22Rv1 (cell line): ENCODE data around the gene EML4.

Experiments used
- H3K27ac ChIP-seq: fragments of 450-650 bp; 2 replicates; pipeline ENCODE4 v1.5.1; 2017
- ZFX ChIP-seq: fragments of 450-650 bp; IDR thresholded peaks from 2 replicates; pipeline ENCODE4 v1.6.1; 2017; ENCODE audit warnings: antibody characterized with exemption, borderline replicate concordance
- TF ChIP-seq, protein P1 (sequence below): fragments of 450-650 bp; IDR thresholded peaks from 2 replicates; pipeline ENCODE4 v1.5.1; 2017; ENCODE audit warnings: mild to moderate bottlenecking

EML4 gene

GRCh38 chr2:42141687-42142546 lies 27.2 kb upstream of the EML4 start:
- no peak overlapping the region for H3K27ac ChIP-seq
- TF ChIP-seq, protein P1, sequence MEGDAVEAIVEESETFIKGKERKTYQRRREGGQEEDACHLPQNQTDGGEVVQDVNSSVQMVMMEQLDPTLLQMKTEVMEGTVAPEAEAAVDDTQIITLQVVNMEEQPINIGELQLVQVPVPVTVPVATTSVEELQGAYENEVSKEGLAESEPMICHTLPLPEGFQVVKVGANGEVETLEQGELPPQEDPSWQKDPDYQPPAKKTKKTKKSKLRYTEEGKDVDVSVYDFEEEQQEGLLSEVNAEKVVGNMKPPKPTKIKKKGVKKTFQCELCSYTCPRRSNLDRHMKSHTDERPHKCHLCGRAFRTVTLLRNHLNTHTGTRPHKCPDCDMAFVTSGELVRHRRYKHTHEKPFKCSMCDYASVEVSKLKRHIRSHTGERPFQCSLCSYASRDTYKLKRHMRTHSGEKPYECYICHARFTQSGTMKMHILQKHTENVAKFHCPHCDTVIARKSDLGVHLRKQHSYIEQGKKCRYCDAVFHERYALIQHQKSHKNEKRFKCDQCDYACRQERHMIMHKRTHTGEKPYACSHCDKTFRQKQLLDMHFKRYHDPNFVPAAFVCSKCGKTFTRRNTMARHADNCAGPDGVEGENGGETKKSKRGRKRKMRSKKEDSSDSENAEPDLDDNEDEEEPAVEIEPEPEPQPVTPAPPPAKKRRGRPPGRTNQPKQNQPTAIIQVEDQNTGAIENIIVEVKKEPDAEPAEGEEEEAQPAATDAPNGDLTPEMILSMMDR: no peak

GRCh38 chr2:42142547-42143184 lies 26.5 kb upstream of the EML4 start:
- TF ChIP-seq, protein P1: no peak
- TF ChIP-seq ZFX: no peak
- H3K27ac ChIP-seq: no peak overlapping the region

- TF ChIP-seq ZFX: no peak
- TF ChIP-seq, protein P1: no peak
- H3K27ac ChIP-seq: no peak overlapping the region
These were observed 21.4 kb upstream of the EML4 start for GRCh38 chr2:42147641-42148274.

DNA sequence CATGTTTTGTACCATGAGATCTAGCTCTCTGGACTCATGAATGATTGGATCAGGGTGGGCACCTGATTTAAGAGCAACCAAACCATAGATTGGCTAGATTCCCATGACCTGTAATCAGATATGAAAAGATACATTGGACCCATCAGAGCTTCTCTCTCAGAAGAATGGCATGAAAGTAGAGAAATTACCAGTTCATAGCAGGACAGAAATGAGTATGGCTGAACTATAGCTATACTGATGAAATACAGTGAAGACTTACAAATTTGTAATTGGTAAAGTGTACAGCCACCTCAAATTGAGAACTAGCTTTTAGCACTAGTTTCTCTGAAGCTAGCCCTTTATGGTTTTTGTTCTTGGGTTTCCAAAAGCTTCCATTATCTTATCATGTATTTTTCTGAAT lies 19.0 kb upstream of the EML4 start:
- TF ChIP-seq ZFX: no peak
- TF ChIP-seq, protein P1: no peak
- H3K27ac ChIP-seq: no peak overlapping the region

- no peak overlapping the region for H3K27ac ChIP-seq
- TF ChIP-seq, protein P1: no peak
- TF ChIP-seq ZFX: no peak
These were observed 15.1 kb upstream of the EML4 start for GRCh38 chr2:42153944-42154581.

GRCh38 chr2:42156721-42157120 lies 12.4 kb upstream of the EML4 start:
- no peak for TF ChIP-seq ZFX
- TF ChIP-seq, protein P1: no peak
- H3K27ac ChIP-seq: no peak overlapping the region

GRCh38 chr2:42161444-42161843 lies 7.7 kb upstream of the EML4 start:
- TF ChIP-seq, protein P1: no peak
- no peak for TF ChIP-seq ZFX
- H3K27ac ChIP-seq: no peak overlapping the region
